SK-N-SH treated with all-trans-retinoic acid at 6 μM for 48 hours (cell line): ENCODE data around the gene KCNH4.

Experiments
- ATAC-seq: fragments of 200-7000 bp; cut with Tn5 transposase; 3 replicates; pipeline ENCODE4 v1.9.1; 2020; ENCODE audit warnings: mild to moderate bottlenecking, moderate library complexity
- ARNTL ChIP-seq: fragments of 450-650 bp; formaldehyde crosslinking; IDR thresholded peaks from 2 replicates; pipeline ENCODE4 v1.5.0; 2020; ENCODE audit warnings: low read depth, mild to moderate bottlenecking, moderate library complexity, borderline replicate concordance
- BACH2 ChIP-seq: fragments of 250-450 bp; sonication (Bioruptor Pico); IDR thresholded peaks from 2 replicates; pipeline ENCODE4 v1.9.0; 2021; ENCODE audit warnings: mild to moderate bottlenecking, borderline replicate concordance
- CSDC2 ChIP-seq: fragments of 250-450 bp; sonication (Bioruptor Pico); IDR thresholded peaks from 2 replicates; pipeline ENCODE4 v1.5.0; 2020; ENCODE audit warnings: mild to moderate bottlenecking, moderate library complexity
- CSRNP3 ChIP-seq: fragments of 250-450 bp; sonication (Bioruptor Pico); IDR thresholded peaks from 2 replicates; pipeline ENCODE4 v1.5.1; 2021; ENCODE audit warnings: mild to moderate bottlenecking, moderate library complexity
- ISL1 ChIP-seq: fragments of 250-450 bp; sonication (Bioruptor Pico); IDR thresholded peaks from 2 replicates; pipeline ENCODE4 v2.1.2; 2022; ENCODE audit warnings: mild to moderate bottlenecking, moderate library complexity
- OSR1 ChIP-seq: fragments of 250-450 bp; sonication (Bioruptor Pico); IDR thresholded peaks from 2 replicates; pipeline ENCODE4 v1.8.0; 2022; ENCODE audit warnings: moderate library complexity, mild to moderate bottlenecking, inconsistent platforms
- PATZ1 ChIP-seq: fragments of 250-450 bp; sonication (Bioruptor Pico); IDR thresholded peaks from 2 replicates; pipeline ENCODE4 v1.8.0; 2020; ENCODE audit warnings: mild to moderate bottlenecking, moderate library complexity, borderline replicate concordance
- POU6F1 ChIP-seq: fragments of 250-450 bp; sonication (Bioruptor Pico); IDR thresholded peaks from 2 replicates; pipeline ENCODE4 v1.8.0; 2021; ENCODE audit warnings: low read depth, mild to moderate bottlenecking, moderate library complexity, borderline replicate concordance
- PPARA ChIP-seq: fragments of 250-450 bp; sonication (Bioruptor Pico); IDR thresholded peaks from 2 replicates; pipeline ENCODE4 v1.5.0; 2020; ENCODE audit warnings: mild to moderate bottlenecking, borderline replicate concordance
- RARB ChIP-seq: fragments of 250-450 bp; sonication (Bioruptor Pico); IDR thresholded peaks from 2 replicates; pipeline ENCODE4 v1.8.0; 2021; ENCODE audit warnings: mild to moderate bottlenecking, moderate library complexity
- TCF4 ChIP-seq: fragments of 250-450 bp; sonication (Bioruptor Pico); IDR thresholded peaks from 2 replicates; pipeline ENCODE4 v1.8.0; 2021; ENCODE audit warnings: mild to moderate bottlenecking, moderate library complexity, borderline replicate concordance
- TOX ChIP-seq: fragments of 250-450 bp; sonication (Bioruptor Pico); IDR thresholded peaks from 2 replicates; pipeline ENCODE4 v1.8.0; 2021; ENCODE audit warnings: mild to moderate bottlenecking, moderate library complexity, borderline replicate concordance
- ZC3H10 ChIP-seq: fragments of 250-450 bp; sonication (Bioruptor Pico); IDR thresholded peaks from 2 replicates; pipeline ENCODE4 v1.5.1; 2021; ENCODE audit warnings: mild to moderate bottlenecking, moderate library complexity
- ZFP3 ChIP-seq: fragments of 250-450 bp; sonication (Bioruptor Pico); IDR thresholded peaks from 2 replicates; pipeline ENCODE4 v1.5.0; 2020; ENCODE audit warnings: mild to moderate bottlenecking, moderate library complexity
- ZFP30 ChIP-seq: fragments of 450-650 bp; formaldehyde crosslinking; IDR thresholded peaks from 2 replicates; pipeline ENCODE4 v1.5.0; 2022; ENCODE audit warnings: mild to moderate bottlenecking, moderate library complexity
- ZNF565 ChIP-seq: fragments of 450-650 bp; formaldehyde crosslinking; conservative IDR thresholded peaks from 2 replicates; pipeline ENCODE4 v1.5.0; 2020; ENCODE audit warnings: low read depth, mild to moderate bottlenecking, moderate library complexity
- ZNF70 ChIP-seq: fragments of 450-650 bp; formaldehyde crosslinking; IDR thresholded peaks from 2 replicates; pipeline ENCODE4 v1.5.0; 2020; ENCODE audit warnings: mild to moderate bottlenecking, moderate library complexity
- ZNF8 ChIP-seq: fragments of 450-650 bp; formaldehyde crosslinking; IDR thresholded peaks from 2 replicates; pipeline ENCODE4 v1.5.0; 2020; ENCODE audit warnings: mild to moderate bottlenecking, moderate library complexity
- TF ChIP-seq, protein P1 (sequence below): fragments of 250-450 bp; sonication (Bioruptor Pico); IDR thresholded peaks from 2 replicates; pipeline ENCODE4 v1.5.1; 2020; ENCODE audit warnings: low read depth, mild to moderate bottlenecking, moderate library complexity
- TF ChIP-seq, protein P2 (sequence below): fragments of 250-450 bp; sonication (Bioruptor Pico); IDR thresholded peaks from 2 replicates; pipeline ENCODE4 v1.5.0; 2020; ENCODE audit warnings: mild to moderate bottlenecking, moderate library complexity

Gene KCNH4

DNA sequence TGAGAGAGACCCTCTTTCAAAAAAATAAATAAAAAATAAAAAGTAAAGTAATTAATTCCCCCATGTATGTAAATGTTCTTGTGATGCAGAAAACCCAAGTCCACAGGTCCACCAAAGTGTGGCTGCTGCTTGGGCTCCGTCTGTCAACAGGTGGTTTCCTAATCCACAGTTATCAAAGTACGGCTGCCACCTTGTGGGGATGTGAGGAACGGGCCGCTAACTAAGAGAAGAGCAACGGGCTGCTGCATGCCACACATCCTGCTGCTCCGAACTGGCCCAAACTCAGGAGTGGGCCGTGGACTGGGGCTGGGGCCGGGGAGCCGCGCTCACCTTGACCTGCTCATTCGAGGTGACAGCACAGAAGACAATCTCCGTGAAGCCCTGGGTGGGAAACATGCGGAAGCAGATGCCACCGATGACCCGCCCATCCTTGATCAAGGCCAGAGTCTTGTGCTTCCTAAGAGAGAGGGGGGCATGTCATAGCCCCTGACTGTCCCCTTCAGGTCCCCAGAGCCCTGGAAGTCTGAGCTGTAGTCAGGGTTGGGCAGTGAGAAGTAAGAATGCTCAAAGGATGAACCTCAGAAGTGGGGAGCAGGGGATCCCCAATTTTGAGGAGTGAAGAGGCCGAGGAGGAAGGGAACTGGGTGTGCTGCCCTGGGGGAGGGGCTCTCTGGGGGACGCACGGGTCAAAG is 64.1 kb downstream of the KCNH4 start:
- TF ChIP-seq ZNF70 (CRISPR knock-in tag) (no peak), ARNTL (CRISPR knock-in tag) (no peak), BACH2 (CRISPR knock-in tag) (no peak), OSR1 (CRISPR knock-in tag) (no peak), TOX (CRISPR knock-in tag) (no peak), TCF4 (no peak), ZFP3 (no peak), CSRNP3 (CRISPR knock-in tag) (no peak), RARB (CRISPR knock-in tag) (no peak), ZFP30 (CRISPR knock-in tag) (no peak), POU6F1 (no peak), PPARA (CRISPR knock-in tag) (no peak)
- TF ChIP-seq, protein P1, sequence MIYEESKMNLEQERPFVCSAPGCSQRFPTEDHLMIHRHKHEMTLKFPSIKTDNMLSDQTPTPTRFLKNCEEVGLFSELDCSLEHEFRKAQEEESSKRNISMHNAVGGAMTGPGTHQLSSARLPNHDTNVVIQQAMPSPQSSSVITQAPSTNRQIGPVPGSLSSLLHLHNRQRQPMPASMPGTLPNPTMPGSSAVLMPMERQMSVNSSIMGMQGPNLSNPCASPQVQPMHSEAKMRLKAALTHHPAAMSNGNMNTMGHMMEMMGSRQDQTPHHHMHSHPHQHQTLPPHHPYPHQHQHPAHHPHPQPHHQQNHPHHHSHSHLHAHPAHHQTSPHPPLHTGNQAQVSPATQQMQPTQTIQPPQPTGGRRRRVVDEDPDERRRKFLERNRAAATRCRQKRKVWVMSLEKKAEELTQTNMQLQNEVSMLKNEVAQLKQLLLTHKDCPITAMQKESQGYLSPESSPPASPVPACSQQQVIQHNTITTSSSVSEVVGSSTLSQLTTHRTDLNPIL (CRISPR knock-in tag), result no peak
- TF ChIP-seq, protein P2, sequence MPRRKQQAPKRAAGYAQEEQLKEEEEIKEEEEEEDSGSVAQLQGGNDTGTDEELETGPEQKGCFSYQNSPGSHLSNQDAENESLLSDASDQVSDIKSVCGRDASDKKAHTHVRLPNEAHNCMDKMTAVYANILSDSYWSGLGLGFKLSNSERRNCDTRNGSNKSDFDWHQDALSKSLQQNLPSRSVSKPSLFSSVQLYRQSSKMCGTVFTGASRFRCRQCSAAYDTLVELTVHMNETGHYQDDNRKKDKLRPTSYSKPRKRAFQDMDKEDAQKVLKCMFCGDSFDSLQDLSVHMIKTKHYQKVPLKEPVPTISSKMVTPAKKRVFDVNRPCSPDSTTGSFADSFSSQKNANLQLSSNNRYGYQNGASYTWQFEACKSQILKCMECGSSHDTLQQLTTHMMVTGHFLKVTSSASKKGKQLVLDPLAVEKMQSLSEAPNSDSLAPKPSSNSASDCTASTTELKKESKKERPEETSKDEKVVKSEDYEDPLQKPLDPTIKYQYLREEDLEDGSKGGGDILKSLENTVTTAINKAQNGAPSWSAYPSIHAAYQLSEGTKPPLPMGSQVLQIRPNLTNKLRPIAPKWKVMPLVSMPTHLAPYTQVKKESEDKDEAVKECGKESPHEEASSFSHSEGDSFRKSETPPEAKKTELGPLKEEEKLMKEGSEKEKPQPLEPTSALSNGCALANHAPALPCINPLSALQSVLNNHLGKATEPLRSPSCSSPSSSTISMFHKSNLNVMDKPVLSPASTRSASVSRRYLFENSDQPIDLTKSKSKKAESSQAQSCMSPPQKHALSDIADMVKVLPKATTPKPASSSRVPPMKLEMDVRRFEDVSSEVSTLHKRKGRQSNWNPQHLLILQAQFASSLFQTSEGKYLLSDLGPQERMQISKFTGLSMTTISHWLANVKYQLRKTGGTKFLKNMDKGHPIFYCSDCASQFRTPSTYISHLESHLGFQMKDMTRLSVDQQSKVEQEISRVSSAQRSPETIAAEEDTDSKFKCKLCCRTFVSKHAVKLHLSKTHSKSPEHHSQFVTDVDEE (CRISPR knock-in tag), result no peak
- ATAC-seq, result peak; percentile 63

DNA sequence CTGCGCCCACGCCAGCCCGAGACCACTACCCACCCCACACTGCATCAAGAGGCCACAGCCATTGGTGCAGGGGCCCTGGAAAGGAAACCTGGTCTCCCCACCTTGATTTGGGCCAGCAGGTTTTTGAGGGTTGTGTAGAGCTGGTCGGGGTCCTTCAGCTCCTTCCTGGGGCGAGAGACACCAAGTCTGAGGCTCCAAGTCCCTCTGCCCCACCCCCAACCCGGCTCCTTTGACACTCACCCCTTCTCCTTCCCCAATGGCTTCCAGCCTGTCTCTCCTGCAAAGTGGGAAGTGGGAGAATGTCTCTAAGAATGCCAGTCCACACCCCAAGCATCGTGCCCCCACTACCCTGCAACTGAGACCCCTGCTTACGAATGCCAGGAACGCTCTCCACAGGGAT is 66.8 kb downstream of the KCNH4 start:
- TF ChIP-seq ZC3H10 (CRISPR knock-in tag), result no peak
- no peak for TF ChIP-seq CSDC2
- TF ChIP-seq RARB (CRISPR knock-in tag), result no peak
- TF ChIP-seq ZFP30 (CRISPR knock-in tag), result no peak
- no peak for TF ChIP-seq ZNF565 (CRISPR knock-in tag)
- TF ChIP-seq PPARA (CRISPR knock-in tag), result no peak
- TF ChIP-seq POU6F1, result no peak
- TF ChIP-seq ZNF8 (CRISPR knock-in tag), result no peak
- TF ChIP-seq ARNTL (CRISPR knock-in tag), result no peak
- TF ChIP-seq ZNF70 (CRISPR knock-in tag), result no peak
- TF ChIP-seq ISL1 (CRISPR knock-in tag), result no peak
- no peak for ATAC-seq

DNA sequence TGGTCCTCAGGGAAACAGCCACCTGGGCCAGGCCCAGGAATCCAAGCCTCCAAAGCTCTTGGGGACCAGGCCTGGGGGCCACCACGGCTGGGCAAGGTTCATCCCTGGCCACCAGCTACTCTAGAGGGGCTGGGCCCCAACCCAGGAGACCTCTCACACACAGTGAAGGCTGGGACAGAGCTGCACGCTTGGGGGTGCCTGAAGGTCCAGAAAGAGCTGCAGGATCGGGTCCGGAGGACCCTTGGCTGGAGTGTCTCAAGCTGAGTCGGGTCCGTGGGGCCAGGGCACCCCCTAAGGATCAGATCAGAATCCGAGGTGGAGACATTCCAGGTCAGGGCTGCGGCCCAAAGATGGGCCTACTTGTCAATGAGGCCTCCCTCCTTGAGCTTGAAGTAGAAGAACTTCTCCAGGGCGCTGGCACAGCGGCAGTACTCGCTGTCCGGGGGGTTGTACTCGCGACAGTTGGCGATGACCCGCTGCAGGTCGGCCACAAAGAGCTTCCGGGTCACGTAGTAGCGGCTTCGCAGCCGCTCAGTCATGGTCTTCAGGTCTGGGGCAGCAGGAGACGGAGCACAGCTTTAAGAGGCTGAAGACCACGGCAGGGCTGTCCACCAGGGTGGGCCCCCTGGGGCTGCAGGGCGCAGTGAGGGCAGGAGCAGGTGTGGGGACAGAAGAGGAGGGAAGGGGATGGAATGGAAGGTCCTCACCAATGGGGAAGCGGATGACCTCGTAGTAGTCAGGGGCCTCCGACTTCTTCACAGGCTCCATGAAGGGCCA is 67.5 kb downstream of the KCNH4 start:
- ATAC-seq, result no peak
- TF ChIP-seq, protein P2 (CRISPR knock-in tag), result no peak
- TF ChIP-seq RARB (CRISPR knock-in tag), result no peak
- no peak for TF ChIP-seq ISL1 (CRISPR knock-in tag)
- no peak for TF ChIP-seq PATZ1 (CRISPR knock-in tag)
- TF ChIP-seq, protein P1 (CRISPR knock-in tag), result no peak
- TF ChIP-seq BACH2 (CRISPR knock-in tag), result no peak
- TF ChIP-seq ZNF70 (CRISPR knock-in tag), result no peak
- no peak for TF ChIP-seq ZNF8 (CRISPR knock-in tag)
